Uterus (tissue), 4 donors: ENCODE data around the gene VSIG8. TPM values are rescaled to one million over a fixed set of nuclear protein-coding genes. Genes with fewer than 3 reads are reported as not detected.
A peak's percentile ranks its signal among the peaks of the same experiment; 100 is the strongest.

ENCODE experiments used
- DNase-seq, 2 donors: peaks; one replicate each; pipeline ENCODE4 v3.0.0-alpha.2; 2019 to 2020
- H3K27ac ChIP-seq, 2 donors: fragments of 200-600 bp; sonication (generic); 1 replicate in 1 of 2; 2 replicates in 1 of 2; pipeline ENCODE4 v1.5.1; 2016 to 2018
- H3K27me3 ChIP-seq, 2 donors: fragments of 200-600 bp; sonication (generic); one replicate each; pipeline ENCODE4 v1.5.1; 2018 to 2019; ENCODE audit warnings: control low read depth in 1 of 2
- H3K36me3 ChIP-seq, 2 donors: fragments of 200-600 bp; sonication (generic); one replicate each; pipeline ENCODE4 v1.5.1; 2019; ENCODE audit warnings: control low read depth in 1 of 2
- H3K4me1 ChIP-seq, 2 donors: fragments of 200-600 bp; sonication (generic); one replicate each; pipeline ENCODE4 v1.5.1; 2018 to 2019; ENCODE audit warnings: control low read depth in 1 of 2
- H3K4me3 ChIP-seq, 2 donors: fragments of 200-600 bp; sonication (generic); 1 replicate in 1 of 2; 2 replicates in 1 of 2; pipeline ENCODE4 v1.5.1; 2018 to 2019; ENCODE audit warnings: mild to moderate bottlenecking in 1 of 2
- H3K9me3 ChIP-seq, 2 donors: fragments of 200-600 bp; sonication (generic); one replicate each; pipeline ENCODE4 v1.5.1; 2019; ENCODE audit warnings: control low read depth in 1 of 2
- POLR2A ChIP-seq, 2 donors: fragments of 450-650 bp; IDR thresholded peaks; one replicate each; pipeline ENCODE4 v1.6.1; 2016; ENCODE audit warnings: antibody characterized with exemption in 2 of 2, mild to moderate bottlenecking in 1 of 2, moderate library complexity in 1 of 2
- intact Hi-C: fragments of 100-400 bp; cut with DNase I; formaldehyde crosslinking; loops from one replicate; pipeline ENCODE4 v1.15.1; 2023; ENCODE audit warnings: low total_unique reads
- total RNA-seq, 4 donors: library from RNA; depleted of rRNA in 3 of 4; stranded (reverse); fragments of >200 nt in 3 of 4; gene quantifications; one replicate each; pipeline versions ENCODE4 v1.1.0 to v1.2.4, GENCODE V29; 2014 to 2023
- TF ChIP-seq, protein P1 (sequence below), 4 experiments: fragments of 200-600 bp in 2 of 4; fragments of 450-650 bp in 2 of 4; sonication (generic) in 2 of 4; IDR thresholded peaks; one replicate each; pipeline ENCODE4 v1.5.1; 2016 to 2019; ENCODE audit warnings: antibody characterized with exemption in 4 of 4, mild to moderate bottlenecking in 2 of 4, moderate library complexity in 1 of 4
- donor health status: DM: yes; HTN: yes; CAD: no.

Gene VSIG8
- total RNA-seq, 4 donors from 2014 or later: 0.37 TPM; not detected in 3

DNA sequence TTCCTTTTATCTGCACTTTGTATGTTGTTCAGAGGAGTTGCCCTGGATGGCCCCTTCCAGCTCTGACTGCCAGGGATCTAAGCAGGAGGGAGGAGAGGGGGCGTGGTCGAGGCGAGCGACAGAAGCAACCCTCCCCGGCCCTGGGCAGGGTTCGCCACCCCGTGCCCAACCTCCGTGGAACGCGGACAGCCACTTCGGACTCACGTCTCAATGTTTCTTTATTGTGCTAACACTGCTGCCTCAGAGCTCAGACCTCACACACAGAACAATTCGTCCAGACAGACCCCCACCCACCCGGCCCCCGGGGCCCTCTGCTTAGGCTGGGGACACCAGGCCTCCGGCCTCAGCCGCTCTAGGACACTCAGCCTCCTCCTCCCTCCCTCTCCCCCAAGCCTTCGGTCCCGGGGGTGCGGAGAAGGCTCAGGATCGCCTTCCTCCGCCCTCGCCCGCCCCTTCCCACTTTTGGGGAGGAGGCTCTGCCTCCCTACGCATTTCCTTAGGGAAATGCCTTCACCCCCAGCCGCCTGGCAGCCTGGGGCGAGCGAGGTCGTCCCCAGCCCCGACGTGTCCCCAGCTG lies 8.3 kb downstream of the VSIG8 start:
- intact Hi-C loops: no loop called here
- DNase-seq: peak; percentile 66 to 71
- Histone ChIP-seq H3K36me3 (no peaks in the 10 kb centered on the region), H3K27me3 (no peaks in the 10 kb centered on the region), H3K4me3 (peak overlapping the region; percentile 66 to 68), H3K27ac (peak overlapping the region; percentile 92 to 94), H3K4me1 (no peaks in the 10 kb centered on the region), H3K9me3 (no peaks in the 10 kb centered on the region)
- TF ChIP-seq POLR2A (IDR thresholded peaks at IDR 0.05): no peak
- TF ChIP-seq, protein P1, sequence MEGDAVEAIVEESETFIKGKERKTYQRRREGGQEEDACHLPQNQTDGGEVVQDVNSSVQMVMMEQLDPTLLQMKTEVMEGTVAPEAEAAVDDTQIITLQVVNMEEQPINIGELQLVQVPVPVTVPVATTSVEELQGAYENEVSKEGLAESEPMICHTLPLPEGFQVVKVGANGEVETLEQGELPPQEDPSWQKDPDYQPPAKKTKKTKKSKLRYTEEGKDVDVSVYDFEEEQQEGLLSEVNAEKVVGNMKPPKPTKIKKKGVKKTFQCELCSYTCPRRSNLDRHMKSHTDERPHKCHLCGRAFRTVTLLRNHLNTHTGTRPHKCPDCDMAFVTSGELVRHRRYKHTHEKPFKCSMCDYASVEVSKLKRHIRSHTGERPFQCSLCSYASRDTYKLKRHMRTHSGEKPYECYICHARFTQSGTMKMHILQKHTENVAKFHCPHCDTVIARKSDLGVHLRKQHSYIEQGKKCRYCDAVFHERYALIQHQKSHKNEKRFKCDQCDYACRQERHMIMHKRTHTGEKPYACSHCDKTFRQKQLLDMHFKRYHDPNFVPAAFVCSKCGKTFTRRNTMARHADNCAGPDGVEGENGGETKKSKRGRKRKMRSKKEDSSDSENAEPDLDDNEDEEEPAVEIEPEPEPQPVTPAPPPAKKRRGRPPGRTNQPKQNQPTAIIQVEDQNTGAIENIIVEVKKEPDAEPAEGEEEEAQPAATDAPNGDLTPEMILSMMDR (IDR thresholded peaks at IDR 0.05): no peak

GRCh38 chr1:159853417-159854115 lies 8.9 kb downstream of the VSIG8 start:
- Histone ChIP-seq H3K27ac (peak overlapping the region; percentile 92 to 94), H3K9me3 (no peaks in the 10 kb centered on the region), H3K4me1 (no peaks in the 10 kb centered on the region), H3K36me3 (no peaks in the 10 kb centered on the region), H3K4me3 (peak overlapping the region; percentile 66 to 68), H3K27me3 (no peaks in the 10 kb centered on the region)
- TF ChIP-seq POLR2A (IDR thresholded peaks at IDR 0.05): no peak
- TF ChIP-seq, protein P1 (IDR thresholded peaks at IDR 0.05): no peak
- intact Hi-C loops: no loop called here
- no peak for DNase-seq

DNA sequence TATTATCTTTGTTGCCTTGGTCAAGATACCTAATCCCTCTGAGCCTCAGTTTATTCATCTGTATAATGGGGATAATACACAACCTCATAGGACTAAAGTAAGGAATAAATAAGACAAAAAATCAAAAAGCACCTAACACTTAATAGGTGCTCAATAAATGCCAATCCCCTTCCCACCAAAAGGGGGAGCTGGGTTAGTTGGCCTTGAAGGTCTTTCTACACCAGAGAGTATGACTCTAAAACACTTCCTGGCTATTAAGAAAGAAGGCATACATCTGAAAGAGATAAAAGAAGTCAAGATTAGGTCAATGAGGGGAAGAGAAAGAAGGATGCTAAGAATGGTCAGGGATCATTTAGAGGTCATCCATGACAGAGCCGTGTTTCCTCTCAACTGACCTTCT lies 11.1 kb downstream of the VSIG8 start:
- no peak overlapping the region for H3K4me3 ChIP-seq
- intact Hi-C loops: no loop called here
- no peaks in the 10 kb centered on the region for H3K27me3 ChIP-seq
- H3K4me1 ChIP-seq: no peaks in the 10 kb centered on the region
- H3K27ac ChIP-seq: no peak overlapping the region
- no peak for DNase-seq
- TF ChIP-seq POLR2A (IDR thresholded peaks at IDR 0.05): no peak
- TF ChIP-seq, protein P1 (IDR thresholded peaks at IDR 0.05): no peak
- no peaks in the 10 kb centered on the region for H3K9me3 ChIP-seq
- no peaks in the 10 kb centered on the region for H3K36me3 ChIP-seq

DNA sequence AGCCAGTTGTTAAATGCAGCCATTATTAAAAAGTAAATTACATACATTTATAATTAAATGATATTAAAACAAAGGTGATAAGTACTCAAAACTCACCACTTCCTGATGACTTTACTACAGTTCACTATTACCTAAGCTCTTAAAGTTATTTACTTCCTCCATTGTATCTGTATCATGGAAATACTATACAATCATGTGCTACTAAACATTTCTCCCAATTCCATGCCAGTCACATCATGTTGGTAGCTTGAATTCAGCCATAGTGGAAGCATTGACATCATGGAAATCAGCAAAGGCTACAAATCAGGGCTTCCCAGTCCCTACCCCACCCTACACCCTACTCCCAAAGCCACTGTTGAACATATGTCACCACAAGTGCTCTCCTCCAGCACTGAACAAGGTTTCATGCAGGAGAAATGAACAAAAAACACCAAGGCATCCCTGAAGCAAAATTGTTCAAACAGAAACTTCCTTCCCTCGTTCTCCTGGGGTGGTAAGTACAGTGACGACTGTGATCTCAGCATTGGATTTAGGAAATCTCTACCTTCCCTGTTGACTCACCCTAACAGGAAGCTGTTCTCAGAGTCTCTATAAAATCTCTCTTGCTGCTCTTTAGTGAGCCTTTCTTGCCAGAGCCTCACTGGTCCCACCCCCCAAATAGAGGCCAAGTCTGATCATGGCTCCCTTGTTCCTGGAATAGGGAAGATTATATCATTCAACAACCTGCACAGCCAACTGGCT lies 12.7 kb downstream of the VSIG8 start:
- no peaks in the 10 kb centered on the region for H3K27me3 ChIP-seq
- H3K27ac ChIP-seq: no peak overlapping the region
- H3K9me3 ChIP-seq: no peaks in the 10 kb centered on the region
- no peaks in the 10 kb centered on the region for H3K36me3 ChIP-seq
- intact Hi-C loops: no loop called here
- no peaks in the 10 kb centered on the region for H3K4me1 ChIP-seq
- no peak for DNase-seq
- TF ChIP-seq, protein P1 (IDR thresholded peaks at IDR 0.05): no peak
- TF ChIP-seq POLR2A (IDR thresholded peaks at IDR 0.05): no peak
- no peak overlapping the region for H3K4me3 ChIP-seq

DNA sequence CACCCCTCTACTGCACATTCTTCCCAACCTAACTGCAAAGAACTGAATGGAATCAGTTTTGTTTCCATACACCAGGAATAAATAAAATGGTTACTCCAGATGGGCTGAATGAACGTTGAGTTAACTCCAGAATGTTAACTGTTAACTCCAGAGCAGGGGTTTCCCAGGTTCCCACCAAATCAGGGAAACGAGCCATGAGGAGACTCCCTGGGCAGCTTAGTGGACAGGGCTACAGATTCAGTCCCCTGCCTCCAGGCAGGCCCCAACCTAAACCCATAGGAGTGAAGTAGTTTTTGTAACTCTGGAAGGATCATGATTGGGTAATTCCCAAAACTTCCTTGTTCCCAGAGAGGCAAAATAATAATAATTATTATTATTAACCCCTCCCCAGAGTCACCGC lies 14.1 kb downstream of the VSIG8 start:
- Histone ChIP-seq H3K36me3 (no peaks in the 10 kb centered on the region), H3K4me3 (no peak overlapping the region), H3K27ac (no peak overlapping the region), H3K4me1 (no peaks in the 10 kb centered on the region), H3K9me3 (no peaks in the 10 kb centered on the region), H3K27me3 (no peaks in the 10 kb centered on the region)
- no peak for DNase-seq
- intact Hi-C loops: no loop called here
- TF ChIP-seq, protein P1 (IDR thresholded peaks at IDR 0.05): no peak
- TF ChIP-seq POLR2A (IDR thresholded peaks at IDR 0.05): no peak
